Panc1 (cell line): ENCODE measurements around the gene PEX10.

Experiments used
- POLR2AphosphoS5 ChIP-seq: IDR thresholded peaks from 2 replicates; pipeline ENCODE4 v1.6.1; 2012; ENCODE audit warnings: mild to moderate bottlenecking, low read depth, low read length, moderate library complexity
- SIN3A ChIP-seq: IDR thresholded peaks from 2 replicates; pipeline ENCODE4 v1.6.1; 2012; ENCODE audit warnings: low read depth, mild to moderate bottlenecking, low read length, moderate library complexity, borderline replicate concordance; ENCODE audit not compliant: insufficient read depth
- TF ChIP-seq, protein P1 (sequence below): fragments of 450-650 bp; IDR thresholded peaks from 2 replicates; pipeline ENCODE4 v1.5.1; 2017; ENCODE audit warnings: mild to moderate bottlenecking
- TF ChIP-seq, protein P2 (sequence below), 2 experiments: IDR thresholded peaks; 2 replicates each; pipeline ENCODE4 v1.6.1; 2011 to 2012; ENCODE audit warnings: low read depth in 2 of 2, control low read depth in 1 of 2, low read length in 1 of 2, mild to moderate bottlenecking in 1 of 2, moderate library complexity in 1 of 2; ENCODE audit not compliant: insufficient read depth in 1 of 2

DNA sequence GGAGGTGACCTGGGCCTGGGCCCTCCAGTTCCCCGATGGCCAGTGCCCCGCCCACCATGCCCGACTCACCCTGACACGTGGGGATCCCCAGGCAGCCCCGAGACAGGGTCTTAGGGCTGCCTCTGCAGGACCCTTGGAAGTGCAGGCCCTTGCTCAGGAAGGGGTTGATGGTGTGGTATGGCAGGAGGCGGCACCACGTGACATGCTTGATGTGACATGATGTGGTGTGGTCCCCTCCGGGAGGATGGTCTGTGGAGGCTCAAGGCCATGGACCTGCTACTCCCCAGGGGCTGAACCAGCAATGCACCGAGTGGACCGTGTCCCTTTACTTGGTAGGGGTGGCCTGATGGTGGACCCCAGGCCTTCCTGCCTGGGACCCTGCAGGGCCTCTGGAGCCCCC is 41.9 kb upstream of the PEX10 start:
- TF ChIP-seq, protein P1, sequence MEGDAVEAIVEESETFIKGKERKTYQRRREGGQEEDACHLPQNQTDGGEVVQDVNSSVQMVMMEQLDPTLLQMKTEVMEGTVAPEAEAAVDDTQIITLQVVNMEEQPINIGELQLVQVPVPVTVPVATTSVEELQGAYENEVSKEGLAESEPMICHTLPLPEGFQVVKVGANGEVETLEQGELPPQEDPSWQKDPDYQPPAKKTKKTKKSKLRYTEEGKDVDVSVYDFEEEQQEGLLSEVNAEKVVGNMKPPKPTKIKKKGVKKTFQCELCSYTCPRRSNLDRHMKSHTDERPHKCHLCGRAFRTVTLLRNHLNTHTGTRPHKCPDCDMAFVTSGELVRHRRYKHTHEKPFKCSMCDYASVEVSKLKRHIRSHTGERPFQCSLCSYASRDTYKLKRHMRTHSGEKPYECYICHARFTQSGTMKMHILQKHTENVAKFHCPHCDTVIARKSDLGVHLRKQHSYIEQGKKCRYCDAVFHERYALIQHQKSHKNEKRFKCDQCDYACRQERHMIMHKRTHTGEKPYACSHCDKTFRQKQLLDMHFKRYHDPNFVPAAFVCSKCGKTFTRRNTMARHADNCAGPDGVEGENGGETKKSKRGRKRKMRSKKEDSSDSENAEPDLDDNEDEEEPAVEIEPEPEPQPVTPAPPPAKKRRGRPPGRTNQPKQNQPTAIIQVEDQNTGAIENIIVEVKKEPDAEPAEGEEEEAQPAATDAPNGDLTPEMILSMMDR: no peak
- TF ChIP-seq POLR2AphosphoS5: no peak
- TF ChIP-seq, protein P2, sequence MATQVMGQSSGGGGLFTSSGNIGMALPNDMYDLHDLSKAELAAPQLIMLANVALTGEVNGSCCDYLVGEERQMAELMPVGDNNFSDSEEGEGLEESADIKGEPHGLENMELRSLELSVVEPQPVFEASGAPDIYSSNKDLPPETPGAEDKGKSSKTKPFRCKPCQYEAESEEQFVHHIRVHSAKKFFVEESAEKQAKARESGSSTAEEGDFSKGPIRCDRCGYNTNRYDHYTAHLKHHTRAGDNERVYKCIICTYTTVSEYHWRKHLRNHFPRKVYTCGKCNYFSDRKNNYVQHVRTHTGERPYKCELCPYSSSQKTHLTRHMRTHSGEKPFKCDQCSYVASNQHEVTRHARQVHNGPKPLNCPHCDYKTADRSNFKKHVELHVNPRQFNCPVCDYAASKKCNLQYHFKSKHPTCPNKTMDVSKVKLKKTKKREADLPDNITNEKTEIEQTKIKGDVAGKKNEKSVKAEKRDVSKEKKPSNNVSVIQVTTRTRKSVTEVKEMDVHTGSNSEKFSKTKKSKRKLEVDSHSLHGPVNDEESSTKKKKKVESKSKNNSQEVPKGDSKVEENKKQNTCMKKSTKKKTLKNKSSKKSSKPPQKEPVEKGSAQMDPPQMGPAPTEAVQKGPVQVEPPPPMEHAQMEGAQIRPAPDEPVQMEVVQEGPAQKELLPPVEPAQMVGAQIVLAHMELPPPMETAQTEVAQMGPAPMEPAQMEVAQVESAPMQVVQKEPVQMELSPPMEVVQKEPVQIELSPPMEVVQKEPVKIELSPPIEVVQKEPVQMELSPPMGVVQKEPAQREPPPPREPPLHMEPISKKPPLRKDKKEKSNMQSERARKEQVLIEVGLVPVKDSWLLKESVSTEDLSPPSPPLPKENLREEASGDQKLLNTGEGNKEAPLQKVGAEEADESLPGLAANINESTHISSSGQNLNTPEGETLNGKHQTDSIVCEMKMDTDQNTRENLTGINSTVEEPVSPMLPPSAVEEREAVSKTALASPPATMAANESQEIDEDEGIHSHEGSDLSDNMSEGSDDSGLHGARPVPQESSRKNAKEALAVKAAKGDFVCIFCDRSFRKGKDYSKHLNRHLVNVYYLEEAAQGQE (IDR thresholded peaks at IDR 0.05; ENCODE audit: insufficient read depth in 1 of 2, low read depth in 2 of 2, low read length in 1 of 2): no peak
- no peak for TF ChIP-seq SIN3A
